Activated B cell treated with CpG ODN at 0.5 μM for 24 hours (primary cell): Measurements from ENCODE around the gene DNAJC5. TPM values are rescaled to one million over a fixed set of nuclear protein-coding genes. Genes with fewer than 3 reads are reported as not detected.

Experiments used
- ATAC-seq: fragments of 200-7000 bp; cut with Tn5 transposase; one replicate; pipeline ENCODE4 v1.10.0; 2021; ENCODE audit warnings: low read depth, mild to moderate bottlenecking, moderate library complexity
- CTCF ChIA-PET: fragments of 350-600 bp; sonication (Branson Sonifier 250); formaldehyde crosslinking; loops from one replicate; lab custom pipeline; 2021; ENCODE audit warnings: antibody characterized with exemption; lab: Charles Lee
- POLR2A ChIA-PET: fragments of 350-600 bp; sonication (Branson Sonifier 250); formaldehyde crosslinking; loops from one replicate; lab custom pipeline; 2021; ENCODE audit warnings: antibody characterized with exemption; lab: Charles Lee
- DNase-seq: peaks from one replicate; pipeline ENCODE4 v3.0.0; 2022
- H3K27ac Mint-ChIP-seq: one replicate; pipeline ENCODE4 v1.8.0; 2020; ENCODE audit warnings: mixed read lengths
- H3K27me3 Mint-ChIP-seq: one replicate; pipeline ENCODE4 v1.8.0; 2021; ENCODE audit warnings: mixed read lengths
- H3K36me3 Mint-ChIP-seq: one replicate; pipeline ENCODE4 v1.8.0; 2021; ENCODE audit warnings: low read depth, mixed read lengths
- H3K4me1 Mint-ChIP-seq: one replicate; pipeline ENCODE4 v1.8.0; 2021; ENCODE audit warnings: mixed read lengths
- H3K4me3 Mint-ChIP-seq: one replicate; pipeline ENCODE4 v1.8.0; 2020; ENCODE audit warnings: mild to moderate bottlenecking, mixed read lengths
- H3K9me3 Mint-ChIP-seq: one replicate; pipeline ENCODE4 v1.8.0; 2020; ENCODE audit warnings: mixed read lengths
- intact Hi-C: fragments of 100-400 bp; cut with micrococcal nuclease; formaldehyde crosslinking; loops from one replicate; pipeline ENCODE4 v1.15.1; 2024
- total RNA-seq: library from RNA; stranded (reverse); gene quantifications from 2 replicates; pipeline ENCODE4 v1.2.3, GENCODE V29; 2022
- TF ChIP-seq, protein P1 (sequence below): fragments of 200-600 bp; IDR thresholded peaks from one replicate; pipeline ENCODE4 v1.8.0; 2022; ENCODE audit warnings: antibody characterized with exemption, mild to moderate bottlenecking

Gene DNAJC5
- total RNA-seq, 1 donor from 2014 or later, result 28.6 TPM

DNA sequence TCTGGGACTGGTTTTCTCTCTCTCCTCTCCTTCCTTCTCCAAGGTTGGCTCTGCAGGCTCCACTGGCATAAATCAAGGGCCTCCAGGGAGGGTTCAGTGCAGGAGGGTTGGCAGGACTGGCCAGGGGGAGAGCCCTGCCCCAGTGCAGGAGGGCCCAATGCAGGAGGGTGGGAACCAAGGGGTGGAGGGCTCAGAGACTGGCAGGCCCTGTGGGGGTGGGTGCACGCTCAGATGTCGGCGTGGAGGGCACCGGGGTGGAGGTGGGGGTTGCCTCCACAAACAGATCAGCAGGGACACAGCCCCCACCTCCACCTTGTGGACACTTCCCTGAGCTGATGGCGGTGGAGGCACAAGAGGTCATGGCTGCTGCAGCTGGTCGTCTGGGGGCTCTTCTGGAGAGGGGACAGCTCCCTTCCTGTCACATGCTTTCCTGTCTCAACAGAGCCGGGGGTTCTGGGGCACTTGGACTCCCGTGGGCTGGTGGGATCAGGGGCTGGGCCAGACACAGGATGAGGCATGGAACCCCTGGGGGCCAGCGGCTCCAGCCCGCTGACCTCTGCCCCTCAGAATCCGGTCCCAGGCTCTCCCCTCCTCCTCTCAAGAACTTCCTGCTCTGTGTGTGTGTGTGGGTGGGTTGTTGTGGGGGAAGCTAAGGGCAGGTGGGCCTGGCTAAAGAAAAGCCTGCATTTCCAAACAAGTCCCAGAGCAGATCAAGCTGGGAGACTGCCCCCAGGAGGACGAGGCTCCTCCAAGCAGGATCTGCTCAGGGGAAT, 36.3 kb upstream of the DNAJC5 start:
- no peaks in the 10 kb centered on the region for H3K9me3 Mint-ChIP-seq
- no peak overlapping the region for H3K27ac Mint-ChIP-seq
- peak; percentile 36 for ATAC-seq
- H3K4me3 Mint-ChIP-seq, result peak overlapping the region; percentile 55
- no peaks in the 10 kb centered on the region for H3K27me3 Mint-ChIP-seq
- no peak for DNase-seq
- ChIA-PET CTCF (no interaction called here), POLR2A (no interaction called here)
- peaks cover 35% of the 10 kb centered on the region for H3K4me1 Mint-ChIP-seq
- peaks cover 9% of the 10 kb centered on the region for H3K36me3 Mint-ChIP-seq
- intact Hi-C loops, result no loop called here
- TF ChIP-seq, protein P1, sequence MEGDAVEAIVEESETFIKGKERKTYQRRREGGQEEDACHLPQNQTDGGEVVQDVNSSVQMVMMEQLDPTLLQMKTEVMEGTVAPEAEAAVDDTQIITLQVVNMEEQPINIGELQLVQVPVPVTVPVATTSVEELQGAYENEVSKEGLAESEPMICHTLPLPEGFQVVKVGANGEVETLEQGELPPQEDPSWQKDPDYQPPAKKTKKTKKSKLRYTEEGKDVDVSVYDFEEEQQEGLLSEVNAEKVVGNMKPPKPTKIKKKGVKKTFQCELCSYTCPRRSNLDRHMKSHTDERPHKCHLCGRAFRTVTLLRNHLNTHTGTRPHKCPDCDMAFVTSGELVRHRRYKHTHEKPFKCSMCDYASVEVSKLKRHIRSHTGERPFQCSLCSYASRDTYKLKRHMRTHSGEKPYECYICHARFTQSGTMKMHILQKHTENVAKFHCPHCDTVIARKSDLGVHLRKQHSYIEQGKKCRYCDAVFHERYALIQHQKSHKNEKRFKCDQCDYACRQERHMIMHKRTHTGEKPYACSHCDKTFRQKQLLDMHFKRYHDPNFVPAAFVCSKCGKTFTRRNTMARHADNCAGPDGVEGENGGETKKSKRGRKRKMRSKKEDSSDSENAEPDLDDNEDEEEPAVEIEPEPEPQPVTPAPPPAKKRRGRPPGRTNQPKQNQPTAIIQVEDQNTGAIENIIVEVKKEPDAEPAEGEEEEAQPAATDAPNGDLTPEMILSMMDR, result no peak

DNA sequence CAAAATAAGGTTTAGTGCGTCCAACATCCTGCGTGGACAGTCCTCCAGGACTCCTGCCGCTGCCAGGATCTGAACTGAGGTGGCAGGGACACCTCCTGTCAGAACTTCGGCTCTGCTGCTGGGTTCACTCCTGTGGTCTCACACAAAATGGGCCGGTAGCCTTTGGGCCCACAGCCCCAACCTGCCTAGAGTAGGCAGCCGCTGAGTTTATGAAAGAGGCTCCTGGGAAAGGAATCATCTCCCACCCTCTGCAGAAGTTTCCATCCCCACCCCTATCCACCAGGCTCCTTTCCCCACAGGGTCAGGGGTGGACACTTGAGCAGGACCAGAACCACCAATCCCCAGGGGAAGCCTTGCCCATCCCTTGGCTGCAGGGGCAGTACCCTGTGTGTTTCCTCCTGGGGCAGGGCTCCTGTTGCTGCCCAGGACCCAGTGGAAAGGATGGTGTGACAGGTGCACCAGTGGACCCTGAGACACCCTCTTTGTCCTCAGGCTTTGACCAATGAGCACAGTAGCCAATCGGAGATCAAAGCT, 35.7 kb upstream of the DNAJC5 start:
- H3K36me3 Mint-ChIP-seq, result peaks cover 12% of the 10 kb centered on the region
- ATAC-seq (no peak), DNase-seq (no peak)
- H3K4me3 Mint-ChIP-seq, result peak overlapping the region; percentile 55
- no peaks in the 10 kb centered on the region for H3K27me3 Mint-ChIP-seq
- CTCF ChIA-PET, result no interaction called here
- no peaks in the 10 kb centered on the region for H3K9me3 Mint-ChIP-seq
- intact Hi-C loops, result no loop called here
- TF ChIP-seq, protein P1, result no peak
- peak overlapping the region; percentile 8 for H3K27ac Mint-ChIP-seq
- peaks cover 42% of the 10 kb centered on the region for H3K4me1 Mint-ChIP-seq
- POLR2A ChIA-PET, result no interaction called here

DNA sequence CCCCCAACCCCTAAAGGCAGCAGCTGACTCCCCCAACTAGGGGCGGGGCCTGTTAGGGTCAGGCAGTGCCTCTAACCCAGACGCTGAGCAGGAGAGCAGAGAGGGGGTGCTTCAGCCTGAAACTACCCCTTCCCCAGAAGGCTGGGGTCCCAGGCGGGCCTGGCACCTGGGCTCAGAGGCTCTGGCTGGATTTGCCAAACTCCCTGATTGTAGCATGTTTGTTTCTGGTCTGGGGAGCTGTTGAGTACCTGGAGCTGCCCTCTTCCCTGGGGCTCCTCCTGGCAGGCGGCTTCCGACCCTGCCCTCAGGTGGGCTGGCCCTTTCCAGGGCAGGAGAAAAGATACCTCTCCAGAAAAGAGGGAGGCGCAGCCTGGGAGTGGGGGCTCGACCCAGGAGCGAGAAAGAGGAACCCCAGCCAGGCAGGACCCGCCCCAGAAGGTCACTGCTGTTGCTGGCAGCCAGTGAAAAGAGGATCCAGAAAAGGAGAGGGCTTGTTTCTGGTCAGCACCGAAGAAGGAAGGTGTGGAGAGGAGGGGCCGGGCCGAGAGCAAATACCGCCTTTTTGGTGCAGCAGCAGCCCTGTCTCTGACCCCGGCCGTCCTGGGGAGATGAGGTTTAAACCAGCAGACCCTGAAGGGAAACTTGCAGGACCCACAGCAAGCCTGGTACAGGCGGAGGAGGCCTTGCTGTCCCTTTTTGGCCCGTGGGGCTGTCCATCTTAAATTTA, 34.4 kb upstream of the DNAJC5 start:
- intact Hi-C loops, result loop anchor here (5.0 to 10.0 kb wide), 2 partner anchors 233 to 244 kb away; partner anchors contain the start of genes GMEB2 and NPBWR2
- H3K4me3 Mint-ChIP-seq, result no peak overlapping the region
- TF ChIP-seq, protein P1, result no peak
- H3K27ac Mint-ChIP-seq, result no peak overlapping the region
- no peaks in the 10 kb centered on the region for H3K27me3 Mint-ChIP-seq
- DNase-seq, result no peak
- POLR2A ChIA-PET, result no interaction called here
- no peaks in the 10 kb centered on the region for H3K9me3 Mint-ChIP-seq
- CTCF ChIA-PET, result no interaction called here
- ATAC-seq, result no peak
- peaks cover 17% of the 10 kb centered on the region for H3K36me3 Mint-ChIP-seq
- peaks cover 47% of the 10 kb centered on the region for H3K4me1 Mint-ChIP-seq

DNA sequence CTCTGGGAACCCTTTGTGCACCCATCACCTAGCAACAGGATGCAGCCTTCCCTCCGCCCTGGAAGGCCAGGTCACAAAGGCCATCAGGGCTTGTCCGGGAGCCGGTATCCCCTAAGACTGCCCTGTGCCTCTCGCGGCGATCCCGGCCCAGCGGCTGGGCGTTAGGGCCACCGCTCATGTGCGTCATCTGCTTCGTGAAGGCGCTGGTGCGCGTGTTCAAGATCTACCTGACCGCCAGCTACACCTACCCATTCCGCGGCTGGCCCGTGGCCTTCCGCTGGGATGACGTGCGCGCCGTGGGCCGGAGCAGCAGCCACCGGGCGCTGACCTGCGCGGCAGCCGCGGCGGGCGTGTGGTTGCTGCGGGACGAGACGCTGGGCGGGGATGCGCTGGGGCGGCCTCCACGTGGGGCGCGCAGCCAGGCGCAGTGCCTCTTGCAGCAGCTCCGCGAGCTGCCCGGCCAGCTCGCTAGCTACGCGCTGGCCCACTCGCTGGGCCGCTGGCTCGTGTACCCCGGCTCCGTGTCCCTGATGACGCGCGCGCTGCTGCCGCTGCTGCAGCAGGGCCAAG, 33.5 kb upstream of the DNAJC5 start, which contains the start of gene ABHD16B:
Gene ABHD16B (plus strand): TSS at position 134 of the 570 bp plus-strand sequence. CDS start 43 bp downstream, at position 177.
- Mint-ChIP-seq H3K9me3 (no peaks in the 10 kb centered on the region), H3K27ac (no peak within 1 kb of the TSS), H3K36me3 (peaks cover 17% of the 10 kb centered on the region), H3K4me1 (peaks cover 55% of the 10 kb centered on the region), H3K4me3 (no peak within 1 kb of the TSS), H3K27me3 (no peaks in the 10 kb centered on the region)
- ChIA-PET POLR2A (no interaction called here), CTCF (no interaction called here)
- intact Hi-C loops, result loop anchor here (5.0 to 10.0 kb wide), 2 partner anchors 234 to 243 kb away; partner anchors contain the start of genes GMEB2 and NPBWR2
- TF ChIP-seq, protein P1, result no peak
- DNase-seq (no peak), ATAC-seq (no peak)
